ENCODE measurements around the gene HELQ.

DNA sequence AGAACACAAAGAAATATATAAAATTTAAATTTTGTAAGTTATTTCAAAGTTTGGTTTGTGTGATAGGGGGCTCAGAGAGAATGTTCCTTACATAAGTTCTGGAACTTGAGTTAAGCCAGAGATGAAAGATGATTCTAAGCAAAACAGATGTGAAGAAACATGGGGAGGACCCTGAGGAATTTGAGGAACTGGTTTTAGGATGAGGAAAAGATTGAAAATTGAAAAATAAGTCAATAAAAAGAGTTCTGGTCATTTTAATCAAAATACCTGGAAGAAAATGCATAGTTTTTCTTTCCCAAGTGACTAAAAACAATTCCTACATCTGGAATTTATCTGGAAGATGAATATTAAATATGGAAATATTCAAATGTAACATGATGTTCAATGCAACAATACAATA is 37.4 kb downstream of the HELQ start:
- TF ChIP-seq CTCF (IDR thresholded peaks at IDR 0.05 in 2 of 3, conservative IDR thresholded peaks at IDR 0.05 in 1 of 3; ENCODE audit: control insufficient read depth in 2 of 3, extremely low read depth in 1 of 3, insufficient read depth in 1 of 3, low read depth in 3 of 3, low read length in 3 of 3) (no peak), DPF2 (IDR thresholded peaks at IDR 0.05) (no peak), CHD1 (IDR thresholded peaks at IDR 0.05; ENCODE audit: low read depth, low read length) (no peak), SIN3A (IDR thresholded peaks at IDR 0.05; ENCODE audit: low read depth, low read length) (no peak), POLR2A (IDR thresholded peaks at IDR 0.05; ENCODE audit: low read depth, low read length) (no peak), CEBPB (IDR thresholded peaks at IDR 0.05; ENCODE audit: borderline replicate concordance in 1 of 2, low read depth in 2 of 2, low read length in 2 of 2) (no peak), SP1 (IDR thresholded peaks at IDR 0.05; ENCODE audit: low read depth, low read length) (no peak), NR2C2 (IDR thresholded peaks at IDR 0.05; ENCODE audit: borderline replicate concordance, control insufficient read depth, insufficient read length, low read depth) (no peak), PAX5 (IDR thresholded peaks at IDR 0.05; ENCODE audit: borderline replicate concordance, low read depth, low read length) (no peak), SMARCA5 (IDR thresholded peaks at IDR 0.05) (no peak), BACH1 (IDR thresholded peaks at IDR 0.05; ENCODE audit: borderline replicate concordance) (no peak), HDGF (IDR thresholded peaks at IDR 0.05) (no peak), KDM1A (IDR thresholded peaks at IDR 0.05; ENCODE audit: borderline replicate concordance) (no peak)
